ENCODE data around the gene GPR162.

GRCh38 chr12:6849427-6849826, 27.8 kb downstream of the GPR162 start:
- TF ChIP-seq CTCF (IDR thresholded peaks at IDR 0.05) (no peak), POLR2A (IDR thresholded peaks at IDR 0.05) (no peak)

Measured in sigmoid colon (tissue), 3 donors.